Endothelial cell of umbilical vein (primary cell): Measurements from ENCODE around the gene GOLIM4. TPM values are rescaled to one million over a fixed set of nuclear protein-coding genes. Genes with fewer than 3 reads are reported as not detected.
A peak's percentile ranks its signal among the peaks of the same experiment; 100 is the strongest.

Experiments
- BruUV-seq: library from RNA; stranded (reverse); fragments of 400-500 nt; replicated peaks from 2 replicates; lab custom pipeline; 2021; lab: Mats Ljungman, UMichigan
- CTCF ChIA-PET: fragments of 300-600, 350-600 bp; sonication (Branson Sonifier 250); formaldehyde crosslinking; loops from one replicate; lab custom pipeline; 2021; ENCODE audit warnings: antibody characterized with exemption, inconsistent platforms; lab: Charles Lee
- POLR2A ChIA-PET: fragments of 300-600, 350-600 bp; sonication (Branson Sonifier 250); formaldehyde crosslinking; loops from one replicate; lab custom pipeline; 2021; ENCODE audit warnings: antibody characterized with exemption, inconsistent platforms; lab: Charles Lee
- DNase-seq: peaks from one replicate; pipeline ENCODE4 v3.0.0-alpha.2; 2011; ENCODE audit warnings: low read depth, low spot score
- FAIRE-seq: peaks from 2 replicates; lab custom pipeline; 2011; peaks lifted over from hg19 to GRCh38; lab: Jason Lieb, UNC
- H2AFZ ChIP-seq: 2 replicates; pipeline ENCODE4 v1.6.0; 2012; ENCODE audit warnings: low read depth, low read length, control low read depth, inconsistent platforms
- H3K27ac ChIP-seq: 2 replicates; pipeline ENCODE4 v1.5.1; 2011; ENCODE audit warnings: low read depth, mild to moderate bottlenecking, control low read depth, low read length, moderate library complexity; ENCODE audit not compliant: insufficient read depth
- H3K27me3 ChIP-seq, 2 experiments: 2 replicates each; pipeline versions ENCODE4 v1.6.0 to v1.6.1; 2011; ENCODE audit warnings: low read length in 2 of 2, mixed read lengths in 1 of 2; ENCODE audit not compliant: control insufficient read depth in 2 of 2, insufficient read depth in 2 of 2
- H3K36me3 ChIP-seq, 2 experiments: 2 replicates in 1 of 2; 3 replicates in 1 of 2; pipeline ENCODE4 v1.5.1; 2011; ENCODE audit warnings: low read length in 2 of 2, mild to moderate bottlenecking in 1 of 2, moderate library complexity in 1 of 2; ENCODE audit not compliant: control insufficient read depth in 2 of 2, insufficient read depth in 2 of 2; ENCODE audit errors: extremely low read depth in 1 of 2
- H3K4me1 ChIP-seq: 3 replicates; pipeline ENCODE4 v1.5.1; 2011; ENCODE audit warnings: mild to moderate bottlenecking, low read length; ENCODE audit not compliant: control insufficient read depth, insufficient read depth; ENCODE audit errors: extremely low read depth
- H3K4me2 ChIP-seq: 2 replicates; pipeline ENCODE4 v1.6.1; 2011; ENCODE audit warnings: low read length, control low read depth, mixed read lengths; ENCODE audit not compliant: insufficient read depth
- H3K4me3 ChIP-seq, 3 experiments: fragments of 200-600 bp in 1 of 3; sonication (generic), shearing (Covaris generic) in 1 of 3; replicated peaks in 1 of 3; 2 replicates each; pipeline ENCODE4 v1.5.1; 2011 to 2016; ENCODE audit warnings: control low read depth in 3 of 3, low read length in 3 of 3, mild to moderate bottlenecking in 2 of 3, inconsistent platforms in 1 of 3, low read depth in 1 of 3, moderate library complexity in 1 of 3; ENCODE audit not compliant: insufficient read depth in 1 of 3
- H3K79me2 ChIP-seq: 2 replicates; pipeline ENCODE4 v1.6.0; 2012; ENCODE audit warnings: low read length, inconsistent platforms; ENCODE audit not compliant: control insufficient read depth, insufficient read depth
- H3K9ac ChIP-seq: replicated peaks from 2 replicates; pipeline ENCODE3; 2011; ENCODE audit warnings: low read length, control low read depth; ENCODE audit not compliant: insufficient read depth; ENCODE audit errors: extremely low read depth
- H3K9me1 ChIP-seq: replicated peaks from 3 replicates; pipeline ENCODE4 v1.6.0; 2011; ENCODE audit warnings: mild to moderate bottlenecking, low read length; ENCODE audit not compliant: control insufficient read depth, insufficient read depth; ENCODE audit errors: extremely low read depth
- H3K9me3 ChIP-seq: replicated peaks from 2 replicates; pipeline ENCODE4 v1.5.1; 2012; ENCODE audit warnings: low read length, inconsistent platforms; ENCODE audit not compliant: control insufficient read depth, insufficient read depth
- H4K20me1 ChIP-seq: replicated peaks from 2 replicates; pipeline ENCODE3; 2011; ENCODE audit warnings: mild to moderate bottlenecking, low read length; ENCODE audit not compliant: control insufficient read depth, insufficient read depth; ENCODE audit errors: extremely low read depth
- GATA2 ChIP-seq: IDR thresholded peaks from 2 replicates; pipeline ENCODE4 v1.7.0; 2011; ENCODE audit warnings: low read depth, mild to moderate bottlenecking, moderate library complexity, mixed read lengths, low read length; ENCODE audit not compliant: insufficient read length, insufficient read depth
- JUN ChIP-seq: IDR thresholded peaks from 2 replicates; pipeline ENCODE4 v1.6.1; 2011; ENCODE audit warnings: borderline replicate concordance, low read depth; ENCODE audit not compliant: insufficient read length, insufficient read depth
- POLR2A ChIP-seq: IDR thresholded peaks from 2 replicates; pipeline ENCODE4 v1.6.1; 2012; ENCODE audit warnings: low read depth, mild to moderate bottlenecking, control low read depth, low read length
- dilution Hi-C: fragments of 300-500 bp; cut with MboI; formaldehyde crosslinking; loops from one replicate; pipeline ENCODE4 v1.15.0; 2019; ENCODE audit warnings: low sequenced_read_pairs; ENCODE audit not compliant: extremely low pct_ligation_motif_present
- intact Hi-C: fragments of 100-400 bp; cut with micrococcal nuclease; formaldehyde crosslinking; loops from one replicate; pipeline ENCODE4 v1.10.0; 2022
- polyA plus RNA-seq, 4 experiments: library from polyadenylated mRNA; depleted of rRNA in 3 of 4; stranded (reverse) in 3 of 4; unstranded in 1 of 4; fragments of >200 nt; gene quantifications; 2 replicates each; pipeline versions ENCODE4 v1.2.1 to v1.2.3, GENCODE V29; 2011 to 2012; ENCODE audit warnings: missing spikeins in 1 of 4
- total RNA-seq: library from RNA; stranded (reverse); gene quantifications from 2 replicates; pipeline ENCODE4 v1.2.3, GENCODE V29; 2021
- TF ChIP-seq, protein P1 (sequence below), 2 donors: IDR thresholded peaks; 1 replicate in 1 of 2; 2 replicates in 1 of 2; pipeline ENCODE4 v1.5.1; 2011; ENCODE audit warnings: low read length in 2 of 2, mild to moderate bottlenecking in 2 of 2, moderate library complexity in 2 of 2, control low read depth in 1 of 2, inconsistent platforms in 1 of 2, low read depth in 1 of 2; ENCODE audit not compliant: insufficient read depth in 1 of 2; ENCODE audit errors: extremely low read depth in 1 of 2

Gene GOLIM4
- total and polyA plus RNA-seq, 2 donors (not counting 3 experiments of a cell fraction or from before 2014, with no cell fraction given): 11.7 to 40.8 TPM

DNA sequence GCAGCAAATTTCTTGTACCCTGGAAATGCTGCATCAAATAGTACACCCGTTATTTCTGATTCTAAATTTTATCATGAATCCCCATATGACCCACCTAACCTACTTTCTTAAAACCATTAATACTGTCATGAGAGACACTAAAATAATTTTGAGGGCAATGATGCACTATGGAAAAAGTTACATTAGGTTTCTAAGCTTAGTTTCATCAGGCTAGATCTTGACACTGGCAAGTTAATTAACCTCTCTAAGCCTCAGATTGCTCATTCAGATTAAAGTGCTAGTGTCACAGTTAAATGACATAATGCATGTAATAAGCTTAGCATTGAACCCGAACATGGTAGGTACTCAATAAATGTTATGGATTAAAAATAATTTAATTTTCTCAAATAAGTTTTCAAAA lies 8.2 kb downstream of the GOLIM4 start:
- Histone ChIP-seq H3K27ac (no peak overlapping the region), H3K9me1 (peaks cover 2% of the 10 kb centered on the region), H4K20me1 (peaks cover 11% of the 10 kb centered on the region), H3K27me3 (no peaks in the 10 kb centered on the region), H3K9ac (no peak overlapping the region), H3K4me3 (no peak overlapping the region), H3K4me2 (no peak overlapping the region), H2AFZ (no peak overlapping the region), H3K79me2 (peaks cover 80% of the 10 kb centered on the region), H3K36me3 (no peaks in the 10 kb centered on the region), H3K9me3 (no peaks in the 10 kb centered on the region), H3K4me1 (peaks cover 20% of the 10 kb centered on the region)
- intact Hi-C loops (no loop called here), dilution Hi-C loops (no loop called here)
- DNase-seq (no peak), FAIRE-seq (no peak)
- TF ChIP-seq, protein P1, sequence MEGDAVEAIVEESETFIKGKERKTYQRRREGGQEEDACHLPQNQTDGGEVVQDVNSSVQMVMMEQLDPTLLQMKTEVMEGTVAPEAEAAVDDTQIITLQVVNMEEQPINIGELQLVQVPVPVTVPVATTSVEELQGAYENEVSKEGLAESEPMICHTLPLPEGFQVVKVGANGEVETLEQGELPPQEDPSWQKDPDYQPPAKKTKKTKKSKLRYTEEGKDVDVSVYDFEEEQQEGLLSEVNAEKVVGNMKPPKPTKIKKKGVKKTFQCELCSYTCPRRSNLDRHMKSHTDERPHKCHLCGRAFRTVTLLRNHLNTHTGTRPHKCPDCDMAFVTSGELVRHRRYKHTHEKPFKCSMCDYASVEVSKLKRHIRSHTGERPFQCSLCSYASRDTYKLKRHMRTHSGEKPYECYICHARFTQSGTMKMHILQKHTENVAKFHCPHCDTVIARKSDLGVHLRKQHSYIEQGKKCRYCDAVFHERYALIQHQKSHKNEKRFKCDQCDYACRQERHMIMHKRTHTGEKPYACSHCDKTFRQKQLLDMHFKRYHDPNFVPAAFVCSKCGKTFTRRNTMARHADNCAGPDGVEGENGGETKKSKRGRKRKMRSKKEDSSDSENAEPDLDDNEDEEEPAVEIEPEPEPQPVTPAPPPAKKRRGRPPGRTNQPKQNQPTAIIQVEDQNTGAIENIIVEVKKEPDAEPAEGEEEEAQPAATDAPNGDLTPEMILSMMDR (IDR thresholded peaks at IDR 0.05; ENCODE audit: extremely low read depth in 1 of 2, insufficient read depth in 1 of 2, low read depth in 1 of 2, low read length in 2 of 2): no peak
- TF ChIP-seq JUN (no peak), GATA2 (no peak)
- ChIA-PET POLR2A (no interaction called here), CTCF (interaction anchor here (1.3 kb wide), 1 partner anchor 78 kb away, joined by 3 read pairs; no protein-coding TSS in a partner anchor)
- BruUV-seq: no TSS peak

DNA sequence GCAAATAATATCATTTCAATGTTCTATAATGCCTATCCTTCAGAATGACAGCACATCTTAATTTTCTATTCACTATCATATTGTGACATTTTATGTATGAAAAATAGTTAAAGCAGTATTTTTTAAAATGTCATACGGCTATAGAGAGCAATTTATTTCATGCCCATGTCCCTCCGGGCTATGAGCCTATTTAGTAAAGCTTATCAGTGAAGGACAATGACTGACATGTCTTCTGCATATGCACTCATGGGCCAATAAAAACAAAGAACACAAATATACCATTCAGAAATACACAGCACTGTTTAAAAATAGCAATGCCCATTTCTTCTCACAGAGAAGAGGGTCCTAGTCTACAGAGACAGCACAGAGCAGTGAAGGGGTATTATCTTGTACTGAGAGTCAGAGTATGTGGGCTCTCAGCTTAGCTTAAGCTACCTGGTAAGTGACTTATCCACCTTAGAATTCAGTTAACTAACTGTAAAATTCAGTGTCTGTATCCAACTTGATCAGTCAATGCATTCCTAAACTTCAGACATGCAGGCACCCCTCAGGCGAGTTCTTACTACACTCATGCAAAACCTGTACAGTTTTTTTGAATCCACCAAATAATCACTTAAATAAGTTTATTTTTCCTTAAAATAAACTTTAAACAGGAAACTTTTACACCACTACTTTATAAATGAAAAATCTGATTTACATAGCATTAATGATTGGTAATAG lies 9.0 kb downstream of the GOLIM4 start:
- Histone ChIP-seq H3K4me3 (no peak overlapping the region), H4K20me1 (peaks cover 11% of the 10 kb centered on the region), H2AFZ (no peak overlapping the region), H3K4me2 (no peak overlapping the region), H3K9me1 (peaks cover 2% of the 10 kb centered on the region), H3K9me3 (no peaks in the 10 kb centered on the region), H3K27ac (no peak overlapping the region), H3K4me1 (peaks cover 20% of the 10 kb centered on the region), H3K79me2 (peaks cover 78% of the 10 kb centered on the region), H3K9ac (no peak overlapping the region), H3K27me3 (no peaks in the 10 kb centered on the region), H3K36me3 (no peaks in the 10 kb centered on the region)
- DNase-seq (peak; percentile 30), FAIRE-seq (no peak)
- CTCF ChIA-PET: interaction anchor here (0.9 to 1.5 kb wide), 4 partner anchors 8 to 78 kb away, joined by 3 to 5 read pairs (median 4); no protein-coding TSS in a partner anchor
- TF ChIP-seq, protein P1 (IDR thresholded peaks at IDR 0.05; ENCODE audit: extremely low read depth in 1 of 2, insufficient read depth in 1 of 2, low read depth in 1 of 2, low read length in 2 of 2): no peak
- no peak for TF ChIP-seq POLR2A
- BruUV-seq: no TSS peak
- POLR2A ChIA-PET: no interaction called here
- dilution Hi-C loops (no loop called here), intact Hi-C loops (loop anchor here (1.0 kb wide), 1 partner anchor 9 kb away; the partner anchor contains the start of gene GOLIM4)
